ENCODE data around the gene SPATA31D4.

SPATA31D4 gene

DNA sequence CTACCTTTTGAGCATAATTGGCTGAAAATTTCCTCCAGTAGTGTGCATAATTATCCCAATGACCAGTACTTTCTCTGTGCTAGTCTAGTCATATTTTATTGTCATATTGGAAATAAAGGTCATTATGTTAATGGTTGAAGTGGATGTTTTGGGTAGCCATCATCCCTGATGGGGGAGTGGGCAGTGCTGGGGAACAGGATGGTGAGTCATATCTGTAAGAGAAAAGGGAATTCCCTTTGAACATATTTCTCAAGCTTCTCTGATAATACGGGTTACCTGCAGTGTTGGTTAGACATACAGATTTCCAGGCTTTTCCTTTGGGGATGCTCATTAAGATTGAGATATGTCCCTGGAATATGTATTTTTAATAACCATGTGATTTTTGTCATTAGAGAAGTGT, 33.3 kb upstream of the SPATA31D4 start (continued):
- TF ChIP-seq, protein P1, sequence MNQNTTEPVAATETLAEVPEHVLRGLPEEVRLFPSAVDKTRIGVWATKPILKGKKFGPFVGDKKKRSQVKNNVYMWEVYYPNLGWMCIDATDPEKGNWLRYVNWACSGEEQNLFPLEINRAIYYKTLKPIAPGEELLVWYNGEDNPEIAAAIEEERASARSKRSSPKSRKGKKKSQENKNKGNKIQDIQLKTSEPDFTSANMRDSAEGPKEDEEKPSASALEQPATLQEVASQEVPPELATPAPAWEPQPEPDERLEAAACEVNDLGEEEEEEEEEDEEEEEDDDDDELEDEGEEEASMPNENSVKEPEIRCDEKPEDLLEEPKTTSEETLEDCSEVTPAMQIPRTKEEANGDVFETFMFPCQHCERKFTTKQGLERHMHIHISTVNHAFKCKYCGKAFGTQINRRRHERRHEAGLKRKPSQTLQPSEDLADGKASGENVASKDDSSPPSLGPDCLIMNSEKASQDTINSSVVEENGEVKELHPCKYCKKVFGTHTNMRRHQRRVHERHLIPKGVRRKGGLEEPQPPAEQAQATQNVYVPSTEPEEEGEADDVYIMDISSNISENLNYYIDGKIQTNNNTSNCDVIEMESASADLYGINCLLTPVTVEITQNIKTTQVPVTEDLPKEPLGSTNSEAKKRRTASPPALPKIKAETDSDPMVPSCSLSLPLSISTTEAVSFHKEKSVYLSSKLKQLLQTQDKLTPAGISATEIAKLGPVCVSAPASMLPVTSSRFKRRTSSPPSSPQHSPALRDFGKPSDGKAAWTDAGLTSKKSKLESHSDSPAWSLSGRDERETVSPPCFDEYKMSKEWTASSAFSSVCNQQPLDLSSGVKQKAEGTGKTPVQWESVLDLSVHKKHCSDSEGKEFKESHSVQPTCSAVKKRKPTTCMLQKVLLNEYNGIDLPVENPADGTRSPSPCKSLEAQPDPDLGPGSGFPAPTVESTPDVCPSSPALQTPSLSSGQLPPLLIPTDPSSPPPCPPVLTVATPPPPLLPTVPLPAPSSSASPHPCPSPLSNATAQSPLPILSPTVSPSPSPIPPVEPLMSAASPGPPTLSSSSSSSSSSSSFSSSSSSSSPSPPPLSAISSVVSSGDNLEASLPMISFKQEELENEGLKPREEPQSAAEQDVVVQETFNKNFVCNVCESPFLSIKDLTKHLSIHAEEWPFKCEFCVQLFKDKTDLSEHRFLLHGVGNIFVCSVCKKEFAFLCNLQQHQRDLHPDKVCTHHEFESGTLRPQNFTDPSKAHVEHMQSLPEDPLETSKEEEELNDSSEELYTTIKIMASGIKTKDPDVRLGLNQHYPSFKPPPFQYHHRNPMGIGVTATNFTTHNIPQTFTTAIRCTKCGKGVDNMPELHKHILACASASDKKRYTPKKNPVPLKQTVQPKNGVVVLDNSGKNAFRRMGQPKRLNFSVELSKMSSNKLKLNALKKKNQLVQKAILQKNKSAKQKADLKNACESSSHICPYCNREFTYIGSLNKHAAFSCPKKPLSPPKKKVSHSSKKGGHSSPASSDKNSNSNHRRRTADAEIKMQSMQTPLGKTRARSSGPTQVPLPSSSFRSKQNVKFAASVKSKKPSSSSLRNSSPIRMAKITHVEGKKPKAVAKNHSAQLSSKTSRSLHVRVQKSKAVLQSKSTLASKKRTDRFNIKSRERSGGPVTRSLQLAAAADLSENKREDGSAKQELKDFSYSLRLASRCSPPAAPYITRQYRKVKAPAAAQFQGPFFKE (tag by site-specific recombination; IDR thresholded peaks at IDR 0.05; ENCODE audit: borderline replicate concordance), result no peak
- TF ChIP-seq PRDM1 (tag by site-specific recombination; IDR thresholded peaks at IDR 0.05) (no peak), ZNF324 (tag by site-specific recombination; IDR thresholded peaks at IDR 0.05) (no peak), ZNF23 (tag by site-specific recombination; IDR thresholded peaks at IDR 0.05; ENCODE audit: borderline replicate concordance) (no peak), OVOL3 (tag by site-specific recombination; IDR thresholded peaks at IDR 0.05) (no peak), TCF7L2 (IDR thresholded peaks at IDR 0.05; ENCODE audit: borderline replicate concordance, low read depth, low read length) (no peak), REPIN1 (tag by site-specific recombination; IDR thresholded peaks at IDR 0.05; ENCODE audit: low read depth) (no peak), SP7 (tag by site-specific recombination; IDR thresholded peaks at IDR 0.05) (no peak), ZEB2 (tag by site-specific recombination; IDR thresholded peaks at IDR 0.05) (no peak), IKZF3 (tag by site-specific recombination; IDR thresholded peaks at IDR 0.05) (no peak), OSR2 (tag by site-specific recombination; IDR thresholded peaks at IDR 0.05) (no peak), ZNF791 (tag by site-specific recombination; IDR thresholded peaks at IDR 0.05) (no peak)

DNA sequence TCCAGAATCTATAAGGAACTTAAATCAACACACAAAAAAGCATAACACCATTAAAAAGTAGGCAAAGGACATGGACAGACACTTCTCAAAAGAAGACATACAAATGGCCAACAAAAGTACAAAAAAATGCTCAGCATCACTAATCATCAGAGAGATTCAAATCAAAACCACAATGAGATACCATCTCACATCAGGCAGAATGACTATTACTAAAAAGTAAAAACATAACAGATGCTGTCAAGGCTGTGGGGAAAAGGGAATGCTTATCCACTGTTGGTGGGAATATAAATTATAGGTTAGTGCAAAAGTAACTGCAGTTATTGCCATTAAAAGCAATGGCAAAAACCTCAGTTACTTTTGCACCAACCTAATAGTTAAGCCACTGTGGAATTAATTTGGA, 32.2 kb upstream of the SPATA31D4 start:
- ChIA-PET CTCF (no interaction called here), POLR2A (no interaction called here)
- Histone ChIP-seq H3K36me3 (ENCODE audit: control insufficient read depth in 2 of 2, insufficient read depth in 1 of 2, low read length in 2 of 2) (no peaks in the 10 kb centered on the region), H3K27ac (ENCODE audit: extremely low read depth, low read depth, low read length) (no peak overlapping the region), H3K9me3 (ENCODE audit: control insufficient read depth, insufficient read depth, low read depth, low read length) (no peaks in the 10 kb centered on the region), H3K4me3 (ENCODE audit: low read depth, low read length) (no peak overlapping the region), H3K4me1 (ENCODE audit: control insufficient read depth, insufficient read depth, low read length) (no peaks in the 10 kb centered on the region)
- TF ChIP-seq, protein P2, sequence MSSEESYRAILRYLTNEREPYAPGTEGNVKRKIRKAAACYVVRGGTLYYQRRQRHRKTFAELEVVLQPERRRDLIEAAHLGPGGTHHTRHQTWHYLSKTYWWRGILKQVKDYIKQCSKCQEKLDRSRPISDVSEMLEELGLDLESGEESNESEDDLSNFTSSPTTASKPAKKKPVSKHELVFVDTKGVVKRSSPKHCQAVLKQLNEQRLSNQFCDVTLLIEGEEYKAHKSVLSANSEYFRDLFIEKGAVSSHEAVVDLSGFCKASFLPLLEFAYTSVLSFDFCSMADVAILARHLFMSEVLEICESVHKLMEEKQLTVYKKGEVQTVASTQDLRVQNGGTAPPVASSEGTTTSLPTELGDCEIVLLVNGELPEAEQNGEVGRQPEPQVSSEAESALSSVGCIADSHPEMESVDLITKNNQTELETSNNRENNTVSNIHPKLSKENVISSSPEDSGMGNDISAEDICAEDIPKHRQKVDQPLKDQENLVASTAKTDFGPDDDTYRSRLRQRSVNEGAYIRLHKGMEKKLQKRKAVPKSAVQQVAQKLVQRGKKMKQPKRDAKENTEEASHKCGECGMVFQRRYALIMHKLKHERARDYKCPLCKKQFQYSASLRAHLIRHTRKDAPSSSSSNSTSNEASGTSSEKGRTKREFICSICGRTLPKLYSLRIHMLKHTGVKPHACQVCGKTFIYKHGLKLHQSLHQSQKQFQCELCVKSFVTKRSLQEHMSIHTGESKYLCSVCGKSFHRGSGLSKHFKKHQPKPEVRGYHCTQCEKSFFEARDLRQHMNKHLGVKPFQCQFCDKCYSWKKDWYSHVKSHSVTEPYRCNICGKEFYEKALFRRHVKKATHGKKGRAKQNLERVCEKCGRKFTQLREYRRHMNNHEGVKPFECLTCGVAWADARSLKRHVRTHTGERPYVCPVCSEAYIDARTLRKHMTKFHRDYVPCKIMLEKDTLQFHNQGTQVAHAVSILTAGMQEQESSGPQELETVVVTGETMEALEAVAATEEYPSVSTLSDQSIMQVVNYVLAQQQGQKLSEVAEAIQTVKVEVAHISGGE (tag by site-specific recombination; conservative IDR thresholded peaks at IDR 0.05; ENCODE audit: low read depth), result no peak
- no peak for TF ChIP-seq ZNF37A (tag by site-specific recombination; IDR thresholded peaks at IDR 0.05)
- TF ChIP-seq ZNF174 (tag by site-specific recombination; IDR thresholded peaks at IDR 0.05), result no peak
- no peak for TF ChIP-seq ZFP37 (tag by site-specific recombination; IDR thresholded peaks at IDR 0.05)
- TF ChIP-seq KLF1 (tag by site-specific recombination; IDR thresholded peaks at IDR 0.05), result no peak
- no peak for TF ChIP-seq ZNF585B (tag by site-specific recombination; IDR thresholded peaks at IDR 0.05)
- TF ChIP-seq ZNF280C (tag by site-specific recombination; IDR thresholded peaks at IDR 0.05), result no peak
- no peak for TF ChIP-seq ZNF423 (tag by site-specific recombination; IDR thresholded peaks at IDR 0.05)

All from HEK293 (cell line).